A549 (cell line): ENCODE data around the gene AQP12B.

Experiments
- EP300 ChIP-seq, 2 experiments: fragments of >200 bp; sonication (Bioruptor Twin); formaldehyde crosslinking; IDR thresholded peaks; 2 replicates in 1 of 2; 3 replicates in 1 of 2; pipeline ENCODE4 v1.6.1; 2016 to 2017
- USF2 ChIP-seq: fragments of 450-650 bp; IDR thresholded peaks from 2 replicates; pipeline ENCODE4 v1.6.1; 2014; ENCODE audit warnings: antibody characterized with exemption
- TF ChIP-seq, protein P1 (sequence below): fragments of >200 bp; sonication (Bioruptor Twin); formaldehyde crosslinking; IDR thresholded peaks from 3 replicates; pipeline ENCODE4 v1.5.1; 2016

DNA sequence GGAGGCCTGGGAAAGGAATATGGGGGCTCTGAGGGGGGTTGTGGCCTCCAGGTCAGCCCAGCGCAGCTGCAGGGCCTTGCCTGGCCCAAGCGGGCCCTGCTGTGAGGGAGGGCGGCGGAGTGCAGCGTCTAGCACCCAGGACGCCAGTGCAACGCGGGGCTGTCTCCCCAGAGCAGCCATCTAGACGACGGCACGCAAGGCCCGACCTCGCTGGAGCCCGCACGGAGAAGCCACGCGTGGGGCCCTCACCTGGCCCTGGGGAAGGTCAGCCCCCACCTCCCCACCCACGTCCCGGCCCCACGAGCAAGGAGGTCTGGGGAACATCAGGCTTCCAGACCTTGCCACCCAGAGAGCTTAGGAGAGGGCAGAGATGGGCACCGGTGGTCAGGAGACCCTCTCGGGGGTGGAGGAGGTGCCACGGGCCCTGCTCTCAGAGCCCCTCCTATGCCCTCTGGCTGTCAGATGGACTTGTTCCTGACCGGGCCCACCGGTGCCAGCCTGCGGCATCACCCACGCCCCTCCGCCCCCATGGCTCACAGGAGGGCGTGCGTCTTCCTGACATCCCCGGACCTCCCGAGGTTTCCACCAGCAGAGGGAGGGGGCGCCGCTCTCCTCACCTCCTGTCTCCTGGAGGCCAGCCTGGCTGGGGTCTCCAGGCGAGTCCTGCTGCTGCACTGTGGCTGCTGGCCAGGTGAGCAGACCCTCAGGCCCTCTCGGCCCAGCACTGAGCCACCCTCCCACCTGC lies 40.5 kb downstream of the AQP12B start:
- TF ChIP-seq, protein P1, sequence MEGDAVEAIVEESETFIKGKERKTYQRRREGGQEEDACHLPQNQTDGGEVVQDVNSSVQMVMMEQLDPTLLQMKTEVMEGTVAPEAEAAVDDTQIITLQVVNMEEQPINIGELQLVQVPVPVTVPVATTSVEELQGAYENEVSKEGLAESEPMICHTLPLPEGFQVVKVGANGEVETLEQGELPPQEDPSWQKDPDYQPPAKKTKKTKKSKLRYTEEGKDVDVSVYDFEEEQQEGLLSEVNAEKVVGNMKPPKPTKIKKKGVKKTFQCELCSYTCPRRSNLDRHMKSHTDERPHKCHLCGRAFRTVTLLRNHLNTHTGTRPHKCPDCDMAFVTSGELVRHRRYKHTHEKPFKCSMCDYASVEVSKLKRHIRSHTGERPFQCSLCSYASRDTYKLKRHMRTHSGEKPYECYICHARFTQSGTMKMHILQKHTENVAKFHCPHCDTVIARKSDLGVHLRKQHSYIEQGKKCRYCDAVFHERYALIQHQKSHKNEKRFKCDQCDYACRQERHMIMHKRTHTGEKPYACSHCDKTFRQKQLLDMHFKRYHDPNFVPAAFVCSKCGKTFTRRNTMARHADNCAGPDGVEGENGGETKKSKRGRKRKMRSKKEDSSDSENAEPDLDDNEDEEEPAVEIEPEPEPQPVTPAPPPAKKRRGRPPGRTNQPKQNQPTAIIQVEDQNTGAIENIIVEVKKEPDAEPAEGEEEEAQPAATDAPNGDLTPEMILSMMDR = no peak
- TF ChIP-seq EP300 (IDR thresholded peaks at IDR 0.05) = no peak
- TF ChIP-seq USF2 = no peak
